Measurements from ENCODE around the gene OR7D2.

DNA sequence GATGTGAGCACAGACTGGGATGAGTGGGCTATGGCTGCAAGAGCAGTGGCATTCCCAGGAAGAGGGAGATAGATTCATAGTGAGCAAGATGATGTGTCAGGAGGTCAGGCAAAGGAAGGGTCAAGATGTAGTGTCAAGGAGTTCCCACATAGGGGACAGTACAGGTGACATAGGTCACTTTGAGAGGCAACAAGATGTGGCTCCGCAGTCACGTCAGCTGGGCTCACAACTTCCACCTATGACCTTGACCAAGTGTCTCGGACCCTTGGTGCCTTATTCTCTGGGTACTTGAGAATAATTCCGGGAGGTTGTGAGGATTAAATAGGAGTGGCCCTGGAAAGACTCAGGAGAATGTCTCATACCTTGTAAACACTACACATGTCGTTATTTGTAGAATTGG, 28.1 kb upstream of the OR7D2 start:
- TF ChIP-seq, protein P1, sequence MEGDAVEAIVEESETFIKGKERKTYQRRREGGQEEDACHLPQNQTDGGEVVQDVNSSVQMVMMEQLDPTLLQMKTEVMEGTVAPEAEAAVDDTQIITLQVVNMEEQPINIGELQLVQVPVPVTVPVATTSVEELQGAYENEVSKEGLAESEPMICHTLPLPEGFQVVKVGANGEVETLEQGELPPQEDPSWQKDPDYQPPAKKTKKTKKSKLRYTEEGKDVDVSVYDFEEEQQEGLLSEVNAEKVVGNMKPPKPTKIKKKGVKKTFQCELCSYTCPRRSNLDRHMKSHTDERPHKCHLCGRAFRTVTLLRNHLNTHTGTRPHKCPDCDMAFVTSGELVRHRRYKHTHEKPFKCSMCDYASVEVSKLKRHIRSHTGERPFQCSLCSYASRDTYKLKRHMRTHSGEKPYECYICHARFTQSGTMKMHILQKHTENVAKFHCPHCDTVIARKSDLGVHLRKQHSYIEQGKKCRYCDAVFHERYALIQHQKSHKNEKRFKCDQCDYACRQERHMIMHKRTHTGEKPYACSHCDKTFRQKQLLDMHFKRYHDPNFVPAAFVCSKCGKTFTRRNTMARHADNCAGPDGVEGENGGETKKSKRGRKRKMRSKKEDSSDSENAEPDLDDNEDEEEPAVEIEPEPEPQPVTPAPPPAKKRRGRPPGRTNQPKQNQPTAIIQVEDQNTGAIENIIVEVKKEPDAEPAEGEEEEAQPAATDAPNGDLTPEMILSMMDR (IDR thresholded peaks at IDR 0.05; ENCODE audit: low read length): no peak
- TF ChIP-seq EZH2 (optimal IDR thresholded peaks at IDR 0.05; ENCODE audit: low read depth, low read length) (no peak), EZH2phosphoT487 (IDR thresholded peaks at IDR 0.05; ENCODE audit: low read length) (no peak)

Data from MM.1S (cell line).